ENCODE data around the gene COL17A1. TPM values are rescaled to one million over a fixed set of nuclear protein-coding genes. Genes with fewer than 3 reads are reported as not detected.

Gene COL17A1
- total and polyA plus RNA-seq, 2 experiments from 2014 or later = 1.1 to 1.3 TPM

DNA sequence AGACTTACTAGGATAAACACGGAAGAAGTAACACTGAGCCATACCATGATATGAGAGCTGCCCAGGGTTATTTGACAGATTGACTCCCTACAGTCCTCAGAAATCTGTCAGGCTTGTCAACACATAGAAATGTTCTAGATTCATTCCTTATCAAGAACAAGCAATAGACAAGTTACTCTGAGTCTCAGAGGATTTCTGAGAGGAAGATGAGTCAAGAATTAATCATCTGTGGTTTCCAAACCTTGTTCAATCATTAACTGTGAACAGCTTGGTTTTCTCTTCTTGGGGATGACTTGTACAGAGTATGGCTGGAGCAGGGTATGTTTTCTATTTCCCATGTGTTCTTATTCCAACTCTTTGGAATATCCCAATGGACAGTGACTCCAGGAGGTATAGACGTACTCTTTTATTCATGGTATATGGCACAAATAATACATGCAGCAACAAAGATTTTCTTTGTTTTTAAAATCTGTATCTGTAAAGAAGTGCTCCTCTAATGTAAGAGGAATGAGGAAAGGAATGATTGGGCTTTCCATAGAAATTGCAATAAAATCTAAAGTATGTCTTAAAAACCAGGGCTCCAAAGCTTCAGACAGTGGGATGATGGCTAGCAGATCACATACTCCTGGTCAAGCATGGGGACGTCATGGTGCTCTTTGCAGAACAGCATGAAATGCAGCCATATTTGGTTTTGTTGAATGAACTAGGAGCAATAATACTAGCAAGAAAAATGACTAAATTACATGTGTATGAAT lies 24.4 kb upstream of the COL17A1 start:
- ATAC-seq (no peak), DNase-seq (ENCODE audit: low spot score) (no peak)
- TF ChIP-seq, protein P1, sequence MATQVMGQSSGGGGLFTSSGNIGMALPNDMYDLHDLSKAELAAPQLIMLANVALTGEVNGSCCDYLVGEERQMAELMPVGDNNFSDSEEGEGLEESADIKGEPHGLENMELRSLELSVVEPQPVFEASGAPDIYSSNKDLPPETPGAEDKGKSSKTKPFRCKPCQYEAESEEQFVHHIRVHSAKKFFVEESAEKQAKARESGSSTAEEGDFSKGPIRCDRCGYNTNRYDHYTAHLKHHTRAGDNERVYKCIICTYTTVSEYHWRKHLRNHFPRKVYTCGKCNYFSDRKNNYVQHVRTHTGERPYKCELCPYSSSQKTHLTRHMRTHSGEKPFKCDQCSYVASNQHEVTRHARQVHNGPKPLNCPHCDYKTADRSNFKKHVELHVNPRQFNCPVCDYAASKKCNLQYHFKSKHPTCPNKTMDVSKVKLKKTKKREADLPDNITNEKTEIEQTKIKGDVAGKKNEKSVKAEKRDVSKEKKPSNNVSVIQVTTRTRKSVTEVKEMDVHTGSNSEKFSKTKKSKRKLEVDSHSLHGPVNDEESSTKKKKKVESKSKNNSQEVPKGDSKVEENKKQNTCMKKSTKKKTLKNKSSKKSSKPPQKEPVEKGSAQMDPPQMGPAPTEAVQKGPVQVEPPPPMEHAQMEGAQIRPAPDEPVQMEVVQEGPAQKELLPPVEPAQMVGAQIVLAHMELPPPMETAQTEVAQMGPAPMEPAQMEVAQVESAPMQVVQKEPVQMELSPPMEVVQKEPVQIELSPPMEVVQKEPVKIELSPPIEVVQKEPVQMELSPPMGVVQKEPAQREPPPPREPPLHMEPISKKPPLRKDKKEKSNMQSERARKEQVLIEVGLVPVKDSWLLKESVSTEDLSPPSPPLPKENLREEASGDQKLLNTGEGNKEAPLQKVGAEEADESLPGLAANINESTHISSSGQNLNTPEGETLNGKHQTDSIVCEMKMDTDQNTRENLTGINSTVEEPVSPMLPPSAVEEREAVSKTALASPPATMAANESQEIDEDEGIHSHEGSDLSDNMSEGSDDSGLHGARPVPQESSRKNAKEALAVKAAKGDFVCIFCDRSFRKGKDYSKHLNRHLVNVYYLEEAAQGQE (IDR thresholded peaks at IDR 0.05; ENCODE audit: unreplicated experiment) = no peak
- TF ChIP-seq, protein P2, sequence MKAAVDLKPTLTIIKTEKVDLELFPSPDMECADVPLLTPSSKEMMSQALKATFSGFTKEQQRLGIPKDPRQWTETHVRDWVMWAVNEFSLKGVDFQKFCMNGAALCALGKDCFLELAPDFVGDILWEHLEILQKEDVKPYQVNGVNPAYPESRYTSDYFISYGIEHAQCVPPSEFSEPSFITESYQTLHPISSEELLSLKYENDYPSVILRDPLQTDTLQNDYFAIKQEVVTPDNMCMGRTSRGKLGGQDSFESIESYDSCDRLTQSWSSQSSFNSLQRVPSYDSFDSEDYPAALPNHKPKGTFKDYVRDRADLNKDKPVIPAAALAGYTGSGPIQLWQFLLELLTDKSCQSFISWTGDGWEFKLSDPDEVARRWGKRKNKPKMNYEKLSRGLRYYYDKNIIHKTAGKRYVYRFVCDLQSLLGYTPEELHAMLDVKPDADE (IDR thresholded peaks at IDR 0.05) = no peak
- TF ChIP-seq EZH2phosphoT487 (IDR thresholded peaks at IDR 0.05; ENCODE audit: unreplicated experiment) (no peak), NANOG (IDR thresholded peaks at IDR 0.05; ENCODE audit: borderline replicate concordance) (no peak), EZH2 (IDR thresholded peaks at IDR 0.05; ENCODE audit: low read depth, unreplicated experiment) (no peak), ZNF331 (CRISPR knock-in tag; IDR thresholded peaks at IDR 0.05; ENCODE audit: low read depth) (no peak), ZNF114 (CRISPR knock-in tag; IDR thresholded peaks at IDR 0.05) (no peak), CREB1 (CRISPR knock-in tag; IDR thresholded peaks at IDR 0.05; ENCODE audit: low read depth) (no peak), POLR2AphosphoS5 (IDR thresholded peaks at IDR 0.05; ENCODE audit: low read depth) (no peak), JUNB (IDR thresholded peaks at IDR 0.05; ENCODE audit: unreplicated experiment) (no peak), STAT1 (IDR thresholded peaks at IDR 0.05; ENCODE audit: unreplicated experiment) (no peak)
- TF ChIP-seq, protein P3, sequence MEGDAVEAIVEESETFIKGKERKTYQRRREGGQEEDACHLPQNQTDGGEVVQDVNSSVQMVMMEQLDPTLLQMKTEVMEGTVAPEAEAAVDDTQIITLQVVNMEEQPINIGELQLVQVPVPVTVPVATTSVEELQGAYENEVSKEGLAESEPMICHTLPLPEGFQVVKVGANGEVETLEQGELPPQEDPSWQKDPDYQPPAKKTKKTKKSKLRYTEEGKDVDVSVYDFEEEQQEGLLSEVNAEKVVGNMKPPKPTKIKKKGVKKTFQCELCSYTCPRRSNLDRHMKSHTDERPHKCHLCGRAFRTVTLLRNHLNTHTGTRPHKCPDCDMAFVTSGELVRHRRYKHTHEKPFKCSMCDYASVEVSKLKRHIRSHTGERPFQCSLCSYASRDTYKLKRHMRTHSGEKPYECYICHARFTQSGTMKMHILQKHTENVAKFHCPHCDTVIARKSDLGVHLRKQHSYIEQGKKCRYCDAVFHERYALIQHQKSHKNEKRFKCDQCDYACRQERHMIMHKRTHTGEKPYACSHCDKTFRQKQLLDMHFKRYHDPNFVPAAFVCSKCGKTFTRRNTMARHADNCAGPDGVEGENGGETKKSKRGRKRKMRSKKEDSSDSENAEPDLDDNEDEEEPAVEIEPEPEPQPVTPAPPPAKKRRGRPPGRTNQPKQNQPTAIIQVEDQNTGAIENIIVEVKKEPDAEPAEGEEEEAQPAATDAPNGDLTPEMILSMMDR (conservative IDR thresholded peaks at IDR 0.05; ENCODE audit: low read depth in 2 of 2) = no peak
- TF ChIP-seq, protein P4, sequence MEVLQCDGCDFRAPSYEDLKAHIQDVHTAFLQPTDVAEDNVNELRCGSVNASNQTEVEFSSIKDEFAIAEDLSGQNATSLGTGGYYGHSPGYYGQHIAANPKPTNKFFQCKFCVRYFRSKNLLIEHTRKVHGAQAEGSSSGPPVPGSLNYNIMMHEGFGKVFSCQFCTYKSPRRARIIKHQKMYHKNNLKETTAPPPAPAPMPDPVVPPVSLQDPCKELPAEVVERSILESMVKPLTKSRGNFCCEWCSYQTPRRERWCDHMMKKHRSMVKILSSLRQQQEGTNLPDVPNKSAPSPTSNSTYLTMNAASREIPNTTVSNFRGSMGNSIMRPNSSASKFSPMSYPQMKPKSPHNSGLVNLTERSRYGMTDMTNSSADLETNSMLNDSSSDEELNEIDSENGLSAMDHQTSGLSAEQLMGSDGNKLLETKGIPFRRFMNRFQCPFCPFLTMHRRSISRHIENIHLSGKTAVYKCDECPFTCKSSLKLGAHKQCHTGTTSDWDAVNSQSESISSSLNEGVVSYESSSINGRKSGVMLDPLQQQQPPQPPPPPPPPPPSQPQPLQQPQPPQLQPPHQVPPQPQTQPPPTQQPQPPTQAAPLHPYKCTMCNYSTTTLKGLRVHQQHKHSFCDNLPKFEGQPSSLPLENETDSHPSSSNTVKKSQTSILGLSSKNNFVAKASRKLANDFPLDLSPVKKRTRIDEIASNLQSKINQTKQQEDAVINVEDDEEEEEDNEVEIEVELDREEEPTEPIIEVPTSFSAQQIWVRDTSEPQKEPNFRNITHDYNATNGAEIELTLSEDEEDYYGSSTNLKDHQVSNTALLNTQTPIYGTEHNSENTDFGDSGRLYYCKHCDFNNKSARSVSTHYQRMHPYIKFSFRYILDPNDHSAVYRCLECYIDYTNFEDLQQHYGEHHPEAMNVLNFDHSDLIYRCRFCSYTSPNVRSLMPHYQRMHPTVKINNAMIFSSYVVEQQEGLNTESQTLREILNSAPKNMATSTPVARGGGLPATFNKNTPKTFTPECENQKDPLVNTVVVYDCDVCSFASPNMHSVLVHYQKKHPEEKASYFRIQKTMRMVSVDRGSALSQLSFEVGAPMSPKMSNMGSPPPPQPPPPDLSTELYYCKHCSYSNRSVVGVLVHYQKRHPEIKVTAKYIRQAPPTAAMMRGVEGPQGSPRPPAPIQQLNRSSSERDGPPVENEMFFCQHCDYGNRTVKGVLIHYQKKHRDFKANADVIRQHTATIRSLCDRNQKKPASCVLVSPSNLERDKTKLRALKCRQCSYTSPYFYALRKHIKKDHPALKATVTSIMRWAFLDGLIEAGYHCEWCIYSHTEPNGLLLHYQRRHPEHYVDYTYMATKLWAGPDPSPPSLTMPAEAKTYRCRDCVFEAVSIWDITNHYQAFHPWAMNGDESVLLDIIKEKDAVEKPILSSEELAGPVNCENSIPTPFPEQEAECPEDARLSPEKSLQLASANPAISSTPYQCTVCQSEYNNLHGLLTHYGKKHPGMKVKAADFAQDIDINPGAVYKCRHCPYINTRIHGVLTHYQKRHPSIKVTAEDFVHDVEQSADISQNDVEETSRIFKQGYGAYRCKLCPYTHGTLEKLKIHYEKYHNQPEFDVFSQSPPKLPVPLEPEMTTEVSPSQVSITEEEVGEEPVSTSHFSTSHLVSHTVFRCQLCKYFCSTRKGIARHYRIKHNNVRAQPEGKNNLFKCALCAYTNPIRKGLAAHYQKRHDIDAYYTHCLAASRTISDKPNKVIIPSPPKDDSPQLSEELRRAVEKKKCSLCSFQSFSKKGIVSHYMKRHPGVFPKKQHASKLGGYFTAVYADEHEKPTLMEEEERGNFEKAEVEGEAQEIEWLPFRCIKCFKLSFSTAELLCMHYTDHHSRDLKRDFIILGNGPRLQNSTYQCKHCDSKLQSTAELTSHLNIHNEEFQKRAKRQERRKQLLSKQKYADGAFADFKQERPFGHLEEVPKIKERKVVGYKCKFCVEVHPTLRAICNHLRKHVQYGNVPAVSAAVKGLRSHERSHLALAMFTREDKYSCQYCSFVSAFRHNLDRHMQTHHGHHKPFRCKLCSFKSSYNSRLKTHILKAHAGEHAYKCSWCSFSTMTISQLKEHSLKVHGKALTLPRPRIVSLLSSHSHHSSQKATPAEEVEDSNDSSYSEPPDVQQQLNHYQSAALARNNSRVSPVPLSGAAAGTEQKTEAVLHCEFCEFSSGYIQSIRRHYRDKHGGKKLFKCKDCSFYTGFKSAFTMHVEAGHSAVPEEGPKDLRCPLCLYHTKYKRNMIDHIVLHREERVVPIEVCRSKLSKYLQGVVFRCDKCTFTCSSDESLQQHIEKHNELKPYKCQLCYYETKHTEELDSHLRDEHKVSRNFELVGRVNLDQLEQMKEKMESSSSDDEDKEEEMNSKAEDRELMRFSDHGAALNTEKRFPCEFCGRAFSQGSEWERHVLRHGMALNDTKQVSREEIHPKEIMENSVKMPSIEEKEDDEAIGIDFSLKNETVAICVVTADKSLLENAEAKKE (CRISPR knock-in tag; IDR thresholded peaks at IDR 0.05) = no peak
- no peaks in the 10 kb centered on the region for H4K20me1 ChIP-seq (replicated peaks; ENCODE audit: insufficient read depth)
- Mint-ChIP-seq H3K4me1 (peaks cover 4% of the 10 kb centered on the region), H3K36me3 (ENCODE audit: low read depth) (no peaks in the 10 kb centered on the region), H3K27me3 (ENCODE audit: insufficient read depth, low read depth, poor library complexity) (no peaks in the 10 kb centered on the region), H3K9me3 (no peaks in the 10 kb centered on the region), H3K4me3 (no peak overlapping the region), H3K27ac (no peak overlapping the region)
- H3F3A ChIP-seq (replicated peaks; ENCODE audit: low read depth) = no peaks in the 10 kb centered on the region
- H2AFZ ChIP-seq = no peak overlapping the region
- H3K4me1 ChIP-seq (ENCODE audit: insufficient read depth) = no peaks in the 10 kb centered on the region
- H3K27ac ChIP-seq (ENCODE audit: low read depth) = no peak overlapping the region
- H3K4me3 ChIP-seq = no peak overlapping the region
- H3K27me3 ChIP-seq (ENCODE audit: insufficient read depth) = no peaks in the 10 kb centered on the region
- H3K4me2 ChIP-seq = no peak overlapping the region
- no peaks in the 10 kb centered on the region for H3K9me2 ChIP-seq (ENCODE audit: insufficient read depth)
- no peaks in the 10 kb centered on the region for H3K36me3 ChIP-seq (ENCODE audit: insufficient read depth)
- H3K79me2 ChIP-seq (replicated peaks; ENCODE audit: insufficient read depth) = no peaks in the 10 kb centered on the region
